SH-SY5Y (cell line): ENCODE measurements around the gene PBXIP1.

Experiments
- GATA2 ChIP-seq: IDR thresholded peaks from 2 replicates; pipeline ENCODE4 v1.6.1; 2011; ENCODE audit warnings: mild to moderate bottlenecking, low read depth, low read length
- GATA3 ChIP-seq: IDR thresholded peaks from 2 replicates; pipeline ENCODE4 v1.6.1; 2011; ENCODE audit warnings: low read depth, mild to moderate bottlenecking, low read length, moderate library complexity

Gene PBXIP1

DNA sequence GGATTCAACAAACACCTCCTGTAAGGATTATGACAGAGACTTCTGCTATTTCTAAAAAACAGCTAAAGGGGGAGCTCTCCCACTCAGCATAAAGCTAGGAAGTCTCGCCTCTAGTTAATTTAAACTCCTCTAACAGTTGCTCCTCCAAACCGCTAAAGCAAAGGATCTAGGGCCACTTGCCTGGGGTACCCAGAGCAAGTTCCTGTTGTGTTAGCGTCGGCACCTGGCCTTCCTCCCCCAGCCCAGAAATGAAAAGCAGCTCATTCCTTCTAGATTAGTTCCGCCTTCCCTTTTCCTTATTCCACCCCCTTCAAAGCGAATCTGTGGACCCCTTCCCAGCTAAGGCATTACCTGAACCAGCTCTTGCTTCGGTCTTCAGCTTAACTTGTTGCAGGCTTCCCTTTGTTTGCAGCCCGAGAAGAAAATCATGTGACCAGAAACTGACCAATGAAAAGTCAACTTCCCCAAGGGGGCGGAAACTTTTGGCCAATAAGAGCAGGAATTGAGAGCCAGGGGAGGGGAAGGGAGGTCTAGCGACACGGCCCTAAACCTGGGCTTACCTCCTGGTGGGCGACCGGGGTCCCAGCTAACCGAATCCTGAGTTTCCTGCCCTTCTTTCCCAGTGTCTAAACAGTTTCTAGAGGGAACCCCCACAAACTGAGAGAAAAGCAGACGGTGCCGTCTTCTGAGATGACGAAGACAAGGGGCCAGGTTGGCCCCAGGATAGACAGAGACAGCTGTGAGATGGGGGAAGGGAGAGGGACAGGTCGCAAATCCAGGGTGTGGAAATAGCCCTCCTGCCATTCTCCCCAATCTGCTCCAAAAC, at the start of gene PBXIP1:
TSS of gene PBXIP1 (minus strand) at position 382 of the 826 bp plus-strand sequence. CDS start 2,378 bp downstream, outside the sequence.
- no peak for TF ChIP-seq GATA3
- TF ChIP-seq GATA2 = no peak

DNA sequence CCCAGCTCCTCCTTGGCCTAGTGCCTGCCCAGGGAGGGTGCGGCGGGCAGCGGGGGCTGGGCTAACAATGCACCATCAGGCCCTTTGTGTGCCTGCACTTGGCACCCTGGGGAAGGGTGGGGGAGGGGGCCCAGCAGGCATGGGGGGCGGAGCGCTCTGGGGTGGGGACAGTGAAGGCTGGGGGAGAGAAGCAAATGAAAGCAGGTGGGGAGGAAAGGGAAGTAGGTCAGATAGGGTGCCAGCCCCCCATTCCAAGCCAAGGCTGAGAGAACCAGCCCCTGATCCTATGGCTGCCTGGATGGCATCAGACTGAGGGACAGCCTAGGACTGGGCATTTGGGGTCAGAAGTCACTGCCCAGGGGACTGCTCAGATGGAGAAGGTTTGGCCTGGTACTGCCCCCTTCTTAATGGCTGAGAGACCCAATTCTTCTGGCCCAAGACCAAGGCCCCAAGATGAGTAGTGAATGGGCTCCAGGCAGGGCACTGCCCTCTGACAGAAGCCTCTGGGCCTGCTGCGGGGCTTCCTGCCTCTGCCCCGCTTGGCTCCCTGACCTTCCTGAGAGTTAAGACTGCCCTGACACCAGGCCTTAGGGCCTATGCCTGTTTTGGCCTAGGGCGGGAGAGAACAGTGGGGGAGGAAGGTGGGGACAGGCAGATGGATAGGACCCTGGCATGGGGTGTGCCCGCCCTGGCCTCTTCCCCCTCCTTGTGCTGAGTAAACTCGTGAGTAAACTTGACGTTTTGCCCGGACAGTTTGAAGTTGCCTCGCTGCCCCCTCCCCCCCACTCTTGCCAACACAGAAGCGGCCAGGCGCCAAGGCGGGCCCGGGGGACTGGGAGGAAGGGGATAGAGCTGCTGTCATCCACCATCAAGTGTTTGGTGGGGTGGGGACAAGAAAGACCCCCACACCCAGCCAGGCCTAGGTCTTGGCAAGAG, 49.4 kb upstream of the PBXIP1 start:
- TF ChIP-seq GATA3 (no peak), GATA2 (no peak)

GRCh38 chr1:155004352-155005075, 48.6 kb upstream of the PBXIP1 start:
- TF ChIP-seq GATA2 (no peak), GATA3 (no peak)

- TF ChIP-seq GATA3 (no peak), GATA2 (no peak)
These were observed 48.0 kb upstream of the PBXIP1 start for GRCh38 chr1:155003766-155004351.

GRCh38 chr1:155003227-155003765, 47.4 kb upstream of the PBXIP1 start:
- TF ChIP-seq GATA3 = no peak
- no peak for TF ChIP-seq GATA2

- TF ChIP-seq GATA2 (no peak), GATA3 (no peak)
These were observed 46.7 kb upstream of the PBXIP1 start, which contains the start of gene ZBTB7B for GRCh38 chr1:155002464-155003226. ZBTB7B (plus strand) TSS chr1:155002802; CDS start chr1:155014661, 11,859 bp downstream.

DNA sequence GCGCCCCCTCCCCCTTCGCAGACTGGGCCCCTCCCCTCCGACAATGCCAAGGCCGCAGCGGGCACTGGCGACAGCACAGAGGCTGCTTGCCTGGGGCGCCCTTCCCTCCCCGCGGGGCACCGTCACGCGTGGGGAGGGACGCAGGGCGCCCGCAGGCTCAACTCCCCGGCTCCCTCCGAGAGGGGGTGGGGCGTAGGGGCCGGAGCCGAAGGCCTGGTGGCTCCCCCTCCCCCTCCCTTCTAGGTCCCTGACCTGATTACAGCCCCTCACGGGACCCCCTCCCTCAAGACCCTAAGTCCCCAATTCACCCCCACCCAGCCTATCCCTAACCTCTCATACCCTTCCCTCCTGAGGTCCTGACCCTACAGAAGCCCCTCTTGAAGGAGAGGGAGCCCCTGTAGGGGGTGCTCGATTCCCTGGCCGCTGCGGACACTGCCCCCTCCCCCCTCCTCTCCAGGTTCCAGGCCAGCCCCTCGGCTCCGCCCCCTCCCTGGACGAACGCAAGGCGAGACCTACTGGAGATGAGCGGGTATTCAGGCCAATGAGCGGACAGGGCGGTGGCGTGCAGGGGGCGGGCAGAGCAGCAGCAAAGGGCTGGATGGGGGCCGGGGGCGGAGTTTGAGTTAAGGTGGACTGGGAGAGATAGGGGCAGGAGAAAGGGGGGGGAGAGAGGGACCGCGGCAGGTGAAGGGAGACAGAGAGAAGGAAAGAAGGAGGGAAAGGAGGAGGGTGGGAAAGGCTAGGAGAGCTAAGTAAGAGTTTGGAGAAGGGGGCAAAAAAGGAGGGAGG, 46.0 kb upstream of the PBXIP1 start:
- TF ChIP-seq GATA3 = no peak
- TF ChIP-seq GATA2 = no peak

- TF ChIP-seq GATA2 (no peak), GATA3 (no peak)
These were observed 45.5 kb upstream of the PBXIP1 start for GRCh38 chr1:155001425-155001674.

- TF ChIP-seq GATA2 = 0 out of 2 replicates have a peak, but pooled peaks have one; percentile 24
- no peak for TF ChIP-seq GATA3
These were observed 45.0 kb upstream of the PBXIP1 start for GRCh38 chr1:155000726-155001424.

DNA sequence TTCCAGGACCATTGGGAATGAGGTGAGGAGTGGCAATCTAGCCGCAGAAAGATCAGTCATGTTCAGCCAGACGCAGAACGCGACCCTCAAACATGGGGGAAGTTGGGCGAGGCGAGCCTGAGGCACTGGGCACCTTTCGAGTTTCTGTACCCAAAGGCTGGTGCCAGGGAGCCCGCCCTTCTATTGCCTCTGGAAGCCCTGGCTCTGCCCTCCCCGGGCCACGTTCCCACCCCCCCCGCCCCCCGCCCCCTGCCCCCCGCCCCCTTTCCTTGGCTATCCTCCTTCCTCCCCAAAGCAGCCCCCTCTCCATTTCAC, 44.5 kb upstream of the PBXIP1 start:
- no peak for TF ChIP-seq GATA2

- TF ChIP-seq GATA2 = no peak
- no peak for TF ChIP-seq GATA3
These were observed 43.9 kb upstream of the PBXIP1 start for GRCh38 chr1:154999571-155000410.
